Panc1 (cell line): ENCODE data around the gene KCNT1. TPM values are rescaled to one million over a fixed set of nuclear protein-coding genes. Genes with fewer than 3 reads are reported as not detected.

Experiments used
- ATAC-seq: fragments of 200-7000 bp; cut with Tn5 transposase; 2 replicates; pipeline ENCODE4 v1.9.1; 2020; ENCODE audit warnings: mild to moderate bottlenecking, moderate library complexity
- BruUV-seq: library from RNA; stranded (reverse); fragments of 400-500 nt; replicated peaks from 2 replicates; lab custom pipeline; 2021; lab: Mats Ljungman, UMichigan
- CTCF ChIA-PET: fragments of 300-600 bp; sonication (Branson Sonifier 250); formaldehyde crosslinking; loops from one replicate; lab custom pipeline; 2022; ENCODE audit warnings: antibody characterized with exemption; lab: Charles Lee
- POLR2A ChIA-PET: fragments of 300-600 bp; sonication (Branson Sonifier 250); formaldehyde crosslinking; loops from one replicate; lab custom pipeline; 2022; ENCODE audit warnings: antibody characterized with exemption; lab: Charles Lee
- DNase-seq: peaks from one replicate; pipeline ENCODE4 v3.0.0-alpha.2; 2010; ENCODE audit warnings: low read depth, low spot score
- H3K27ac ChIP-seq: 2 replicates; pipeline ENCODE4 v1.5.1; 2011; ENCODE audit warnings: mild to moderate bottlenecking, low read length, inconsistent platforms
- H3K27me3 ChIP-seq: fragments of 200-500 bp; sonication (Bioruptor generic); 2 replicates; pipeline ENCODE4 v1.6.0; 2014; ENCODE audit warnings: low read length, inconsistent platforms; ENCODE audit not compliant: control insufficient read depth, insufficient read depth
- H3K36me3 ChIP-seq: fragments of 200-500 bp; sonication (Bioruptor generic); 2 replicates; pipeline ENCODE4 v1.5.1; 2014; ENCODE audit warnings: inconsistent platforms, mild to moderate bottlenecking, low read length, moderate library complexity; ENCODE audit not compliant: control insufficient read depth, insufficient read depth
- H3K4me1 ChIP-seq: 2 replicates; pipeline ENCODE4 v1.5.1; 2011; ENCODE audit warnings: inconsistent platforms, mild to moderate bottlenecking, low read length, moderate library complexity; ENCODE audit not compliant: control insufficient read depth, insufficient read depth
- H3K4me3 ChIP-seq, 2 experiments: 2 replicates each; pipeline ENCODE4 v1.5.1; 2011 to 2012; ENCODE audit warnings: low read depth in 2 of 2, low read length in 2 of 2, mild to moderate bottlenecking in 2 of 2, inconsistent platforms in 1 of 2, moderate library complexity in 1 of 2
- H3K9me3 ChIP-seq: fragments of 200-500 bp; sonication (Bioruptor generic); 2 replicates; pipeline ENCODE4 v1.5.1; 2014; ENCODE audit warnings: low read depth, mild to moderate bottlenecking, inconsistent platforms, low read length, moderate library complexity; ENCODE audit not compliant: control insufficient read depth, insufficient read depth
- CTCF ChIP-seq: fragments of 450-650 bp; IDR thresholded peaks from 2 replicates; pipeline ENCODE4 v1.5.1; 2017; ENCODE audit warnings: mild to moderate bottlenecking
- POLR2AphosphoS5 ChIP-seq: IDR thresholded peaks from 2 replicates; pipeline ENCODE4 v1.6.1; 2012; ENCODE audit warnings: mild to moderate bottlenecking, low read depth, low read length, moderate library complexity
- SIN3A ChIP-seq: IDR thresholded peaks from 2 replicates; pipeline ENCODE4 v1.6.1; 2012; ENCODE audit warnings: low read depth, mild to moderate bottlenecking, low read length, moderate library complexity, borderline replicate concordance; ENCODE audit not compliant: insufficient read depth
- TCF7L2 ChIP-seq: IDR thresholded peaks from 2 replicates; pipeline ENCODE4 v1.6.1; 2011; ENCODE audit warnings: mild to moderate bottlenecking, low read depth, low read length, inconsistent platforms
- in situ Hi-C: cut with HindIII; loops from 2 replicates; pipeline ENCODE4 v1.10.0; 2016; ENCODE audit warnings: low sequenced_read_pairs, low pct_unique_long_range_greater_than_20kb
- intact Hi-C: fragments of 100-400 bp; cut with micrococcal nuclease; formaldehyde crosslinking; loops from one replicate; pipeline ENCODE4 v1.10.0; 2022; ENCODE audit not compliant: unreplicated experiment
- total RNA-seq: library from RNA; stranded (reverse); gene quantifications from one replicate; pipeline ENCODE4 v1.2.1, GENCODE V29; 2021; ENCODE audit not compliant: unreplicated experiment
- TF ChIP-seq, protein P1 (sequence below), 2 experiments: IDR thresholded peaks; 2 replicates each; pipeline ENCODE4 v1.6.1; 2011 to 2012; ENCODE audit warnings: low read depth in 2 of 2, control low read depth in 1 of 2, low read length in 1 of 2, mild to moderate bottlenecking in 1 of 2, moderate library complexity in 1 of 2; ENCODE audit not compliant: insufficient read depth in 1 of 2

Gene KCNT1
- total RNA-seq, 1 experiment from 2014 or later = not detected

DNA sequence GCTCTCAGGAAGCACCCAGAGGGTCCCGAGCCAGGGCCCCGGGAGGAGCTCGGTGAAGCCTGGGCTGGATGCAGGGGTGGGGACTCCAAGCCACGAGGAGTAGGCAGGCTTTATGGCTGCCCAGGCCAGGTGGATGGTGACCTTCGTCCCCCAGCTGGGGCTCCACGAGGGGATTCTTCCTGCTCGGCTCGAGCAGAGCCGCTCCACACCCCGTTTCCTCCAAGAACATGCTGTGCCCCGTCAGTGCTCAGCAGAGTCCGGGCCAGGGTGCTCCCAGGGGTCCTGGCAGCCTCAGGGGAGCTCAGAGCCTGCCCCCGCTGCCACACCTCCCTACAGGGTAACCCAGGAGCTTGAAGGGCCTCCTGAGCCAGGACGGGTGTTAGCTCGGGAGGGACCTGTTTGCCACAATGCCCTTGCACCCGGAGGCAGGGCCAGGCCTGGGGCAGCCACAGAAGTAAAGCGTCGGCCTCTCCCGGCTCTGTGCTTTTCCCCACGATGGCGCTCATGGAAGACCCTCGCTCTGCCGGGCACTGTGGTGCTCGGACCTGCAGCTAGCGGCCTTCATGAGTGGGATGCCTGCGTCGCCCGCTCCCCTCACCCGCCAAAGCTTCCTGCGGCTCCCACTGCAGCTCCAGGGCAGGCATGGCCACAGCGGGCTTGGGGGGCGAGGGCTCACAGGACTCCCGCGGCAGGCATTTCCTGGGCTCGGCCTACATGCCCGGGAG lies 86.8 kb downstream of the KCNT1 start:
- ChIA-PET CTCF (no interaction called here), POLR2A (no interaction called here)
- Histone ChIP-seq H3K9me3 (no peaks in the 10 kb centered on the region), H3K36me3 (no peaks in the 10 kb centered on the region), H3K4me1 (no peaks in the 10 kb centered on the region), H3K27ac (no peak overlapping the region), H3K27me3 (no peaks in the 10 kb centered on the region), H3K4me3 (no peak overlapping the region)
- BruUV-seq = no TSS peak
- no peak for ATAC-seq
- TF ChIP-seq TCF7L2 = no peak
- no peak for TF ChIP-seq POLR2AphosphoS5
- no peak for TF ChIP-seq SIN3A
- TF ChIP-seq, protein P1, sequence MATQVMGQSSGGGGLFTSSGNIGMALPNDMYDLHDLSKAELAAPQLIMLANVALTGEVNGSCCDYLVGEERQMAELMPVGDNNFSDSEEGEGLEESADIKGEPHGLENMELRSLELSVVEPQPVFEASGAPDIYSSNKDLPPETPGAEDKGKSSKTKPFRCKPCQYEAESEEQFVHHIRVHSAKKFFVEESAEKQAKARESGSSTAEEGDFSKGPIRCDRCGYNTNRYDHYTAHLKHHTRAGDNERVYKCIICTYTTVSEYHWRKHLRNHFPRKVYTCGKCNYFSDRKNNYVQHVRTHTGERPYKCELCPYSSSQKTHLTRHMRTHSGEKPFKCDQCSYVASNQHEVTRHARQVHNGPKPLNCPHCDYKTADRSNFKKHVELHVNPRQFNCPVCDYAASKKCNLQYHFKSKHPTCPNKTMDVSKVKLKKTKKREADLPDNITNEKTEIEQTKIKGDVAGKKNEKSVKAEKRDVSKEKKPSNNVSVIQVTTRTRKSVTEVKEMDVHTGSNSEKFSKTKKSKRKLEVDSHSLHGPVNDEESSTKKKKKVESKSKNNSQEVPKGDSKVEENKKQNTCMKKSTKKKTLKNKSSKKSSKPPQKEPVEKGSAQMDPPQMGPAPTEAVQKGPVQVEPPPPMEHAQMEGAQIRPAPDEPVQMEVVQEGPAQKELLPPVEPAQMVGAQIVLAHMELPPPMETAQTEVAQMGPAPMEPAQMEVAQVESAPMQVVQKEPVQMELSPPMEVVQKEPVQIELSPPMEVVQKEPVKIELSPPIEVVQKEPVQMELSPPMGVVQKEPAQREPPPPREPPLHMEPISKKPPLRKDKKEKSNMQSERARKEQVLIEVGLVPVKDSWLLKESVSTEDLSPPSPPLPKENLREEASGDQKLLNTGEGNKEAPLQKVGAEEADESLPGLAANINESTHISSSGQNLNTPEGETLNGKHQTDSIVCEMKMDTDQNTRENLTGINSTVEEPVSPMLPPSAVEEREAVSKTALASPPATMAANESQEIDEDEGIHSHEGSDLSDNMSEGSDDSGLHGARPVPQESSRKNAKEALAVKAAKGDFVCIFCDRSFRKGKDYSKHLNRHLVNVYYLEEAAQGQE (IDR thresholded peaks at IDR 0.05; ENCODE audit: insufficient read depth in 1 of 2, low read depth in 2 of 2, low read length in 1 of 2) = no peak
- TF ChIP-seq CTCF = no peak
- intact Hi-C loops = no loop called here
- in situ Hi-C loops = no loop called here
- no peak for DNase-seq

DNA sequence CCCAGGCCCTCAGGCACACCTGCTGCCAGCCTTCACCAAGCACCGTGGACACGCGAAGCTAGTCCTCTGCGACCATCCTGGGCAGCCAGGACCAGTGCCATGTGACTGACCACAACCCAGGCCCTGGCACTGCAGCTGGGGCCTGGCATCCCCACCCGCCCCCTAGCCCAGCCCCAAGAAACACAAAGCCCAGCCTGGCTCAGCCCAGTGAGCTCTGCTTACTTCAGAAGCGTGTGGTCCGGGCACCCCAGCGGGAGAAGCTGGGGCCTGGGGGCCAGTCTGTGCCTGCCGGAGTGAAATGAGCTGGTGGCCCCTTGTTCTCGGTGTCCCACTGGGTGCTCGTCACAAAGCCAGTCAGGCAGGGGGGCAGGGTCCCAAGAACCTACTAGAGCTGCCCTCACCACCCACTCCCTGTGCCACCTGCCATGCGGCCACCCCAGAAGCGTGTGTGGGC lies 87.9 kb downstream of the KCNT1 start:
- BruUV-seq = no TSS peak
- H3K9me3 ChIP-seq = no peaks in the 10 kb centered on the region
- in situ Hi-C loops (no loop called here), intact Hi-C loops (no loop called here)
- no peak for ATAC-seq
- CTCF ChIA-PET = interaction anchor here (0.6 kb wide), 1 partner anchor 452 kb away, joined by 3 read pairs; no protein-coding TSS in a partner anchor
- H3K27me3 ChIP-seq = no peaks in the 10 kb centered on the region
- no peak for TF ChIP-seq CTCF
- no peak for TF ChIP-seq POLR2AphosphoS5
- no peak for TF ChIP-seq TCF7L2
- TF ChIP-seq SIN3A = no peak
- TF ChIP-seq, protein P1 (IDR thresholded peaks at IDR 0.05; ENCODE audit: insufficient read depth in 1 of 2, low read depth in 2 of 2, low read length in 1 of 2) = no peak
- no peak for DNase-seq
- H3K4me3 ChIP-seq = no peak overlapping the region
- H3K36me3 ChIP-seq = no peaks in the 10 kb centered on the region
- POLR2A ChIA-PET = no interaction called here
- H3K27ac ChIP-seq = no peak overlapping the region
- H3K4me1 ChIP-seq = no peaks in the 10 kb centered on the region
